B cell (primary cell): ENCODE measurements around the gene NTMT1. TPM values are rescaled to one million over a fixed set of nuclear protein-coding genes. Genes with fewer than 3 reads are reported as not detected.

ENCODE experiments used
- ATAC-seq: fragments of 200-7000 bp; cut with Tn5 transposase; one replicate; pipeline ENCODE4 v1.10.0; 2021; ENCODE audit warnings: low read depth, mild to moderate bottlenecking, moderate number of reproducible peaks, moderate library complexity
- CTCF ChIA-PET: fragments of 350-600 bp; sonication (Branson Sonifier 250); formaldehyde crosslinking; loops from one replicate; lab custom pipeline; 2021; ENCODE audit warnings: antibody characterized with exemption, inconsistent platforms; lab: Charles Lee
- POLR2A ChIA-PET: fragments of 350-600 bp; sonication (Branson Sonifier 250); formaldehyde crosslinking; loops from one replicate; lab custom pipeline; 2021; ENCODE audit warnings: antibody characterized with exemption; lab: Charles Lee
- DNase-seq: peaks from one replicate; pipeline ENCODE4 v3.0.0; 2013
- H2AFZ ChIP-seq: 2 replicates; pipeline ENCODE4 v1.6.1; 2012; ENCODE audit warnings: mild to moderate bottlenecking, low read depth, low read length; ENCODE audit not compliant: insufficient read depth, poor library complexity, severe bottlenecking
- H3K27ac ChIP-seq, 2 donors: 1 replicate in 1 of 2; 2 replicates in 1 of 2; pipeline ENCODE4 v1.5.1; 2012 to 2013; ENCODE audit warnings: low read length in 2 of 2, mild to moderate bottlenecking in 2 of 2, moderate library complexity in 1 of 2
- H3K27me3 ChIP-seq, 4 experiments: fragments of 200-600 bp in 1 of 4; sonication (generic) in 1 of 4; replicated peaks in 1 of 4; 1 replicate in 2 of 4; 2 replicates in 2 of 4; pipeline versions ENCODE4 v1.6.1 to v1.7.0; 2013 to 2016; ENCODE audit warnings: low read length in 3 of 4, mild to moderate bottlenecking in 2 of 4, mixed read lengths in 1 of 4, moderate library complexity in 1 of 4; ENCODE audit not compliant: insufficient read depth in 4 of 4, control insufficient read depth in 3 of 4; ENCODE audit errors: control extremely low read depth in 1 of 4
- H3K36me3 ChIP-seq, 2 experiments: replicated peaks in 1 of 2; 1 replicate in 1 of 2; 2 replicates in 1 of 2; pipeline versions ENCODE4 v1.6.1 to v1.7.1; 2013; ENCODE audit warnings: low read length in 1 of 2; ENCODE audit not compliant: insufficient read depth in 2 of 2, control insufficient read depth in 1 of 2; ENCODE audit errors: control extremely low read depth in 1 of 2, extremely low read depth in 1 of 2
- H3K4me1 ChIP-seq, 2 donors: fragments of 200-600 bp in 1 of 2; sonication (generic) in 1 of 2; 1 replicate in 1 of 2; 2 replicates in 1 of 2; pipeline versions ENCODE4 v1.5.1 to v1.6.1; 2013 to 2017; ENCODE audit warnings: low read length in 2 of 2; ENCODE audit not compliant: control insufficient read depth in 2 of 2, insufficient read depth in 2 of 2
- H3K4me2 ChIP-seq: replicated peaks from 2 replicates; pipeline ENCODE3; 2012; ENCODE audit warnings: mild to moderate bottlenecking, low read depth, low read length; ENCODE audit not compliant: poor library complexity, severe bottlenecking
- H3K4me3 ChIP-seq, 5 experiments: fragments of 200-600 bp in 1 of 5; sonication (generic) in 1 of 5; 1 replicate in 3 of 5; 2 replicates in 2 of 5; pipeline versions ENCODE4 v1.5.1 to v1.7.0; 2011 to 2016; ENCODE audit warnings: low read length in 4 of 5, mild to moderate bottlenecking in 4 of 5, low read depth in 2 of 5, control low read depth in 1 of 5, moderate library complexity in 1 of 5; ENCODE audit not compliant: insufficient read depth in 1 of 5; ENCODE audit errors: control extremely low read depth in 1 of 5, extremely low read depth in 1 of 5
- H3K79me2 ChIP-seq: fragments of 200-600 bp; sonication (generic); one replicate; pipeline ENCODE4 v1.6.0; 2016; ENCODE audit warnings: low read length; ENCODE audit not compliant: control insufficient read depth, insufficient read depth
- H3K9ac ChIP-seq: fragments of 200-600 bp; sonication (generic); 2 replicates; pipeline ENCODE4 v1.6.1; 2017; ENCODE audit warnings: mild to moderate bottlenecking, low read length, moderate library complexity
- H3K9me3 ChIP-seq, 3 donors: one replicate each; pipeline versions ENCODE4 v1.6.1 to v1.7.1; 2013; ENCODE audit warnings: low read length in 2 of 3; ENCODE audit not compliant: control insufficient read depth in 2 of 3, insufficient read depth in 1 of 3; ENCODE audit errors: control extremely low read depth in 1 of 3
- H4K20me1 ChIP-seq: 2 replicates; pipeline ENCODE4 v1.6.0; 2012; ENCODE audit warnings: mild to moderate bottlenecking, low read length; ENCODE audit not compliant: insufficient read depth, control insufficient read depth, poor library complexity, severe bottlenecking
- H3K27ac Mint-ChIP-seq: one replicate; pipeline ENCODE4 v1.8.0; 2021; ENCODE audit warnings: mixed read lengths
- H3K27me3 Mint-ChIP-seq: one replicate; pipeline ENCODE4 v1.8.0; 2021; ENCODE audit warnings: mixed read lengths
- H3K4me1 Mint-ChIP-seq: one replicate; pipeline ENCODE4 v1.8.0; 2021; ENCODE audit warnings: mixed read lengths
- H3K4me3 Mint-ChIP-seq: one replicate; pipeline ENCODE4 v1.8.0; 2021; ENCODE audit warnings: mixed read lengths
- H3K9me3 Mint-ChIP-seq: one replicate; pipeline ENCODE4 v1.8.0; 2022; ENCODE audit warnings: mixed read lengths; ENCODE audit not compliant: insufficient read depth
- EZH2 ChIP-seq: IDR thresholded peaks from 2 replicates; pipeline ENCODE4 v1.6.1; 2012; ENCODE audit warnings: borderline replicate concordance, low read depth, mild to moderate bottlenecking, moderate library complexity, low read length; ENCODE audit not compliant: insufficient read depth, poor library complexity, severe bottlenecking
- WGBS: methylation state at CpG from one replicate; pipeline ENCODE4 v1.1.5; 2013; ENCODE audit warnings: missing lambda C conversion rate; ENCODE audit not compliant: insufficient coverage; 5-methylcytosine and 5-hydroxymethylcytosine counted together
- intact Hi-C: fragments of 100-400 bp; cut with micrococcal nuclease; formaldehyde crosslinking; loops from one replicate; pipeline ENCODE4 v1.10.0; 2022
- polyA plus RNA-seq: library from polyadenylated mRNA; depleted of rRNA; stranded (reverse); fragments of >200 nt; gene quantifications from 2 replicates; pipeline ENCODE4 v1.2.3, GENCODE V29; 2012
- total RNA-seq, 2 donors: library from RNA; stranded (reverse); fragments of 120-200 nt in 1 of 2; gene quantifications; 1 replicate in 1 of 2; 2 replicates in 1 of 2; pipeline versions ENCODE4 v1.2.3 to v1.2.4, GENCODE V29; 2013 to 2022
- TF ChIP-seq, protein P1 (sequence below): fragments of 200-600 bp; IDR thresholded peaks from one replicate; pipeline ENCODE4 v1.8.0; 2022; ENCODE audit warnings: antibody characterized with exemption, mild to moderate bottlenecking

The NTMT1 gene
- total and polyA plus RNA-seq, 2 donors (not counting 1 experiment from before 2014, with no cell fraction given), result 21.8 to 35.3 TPM

DNA sequence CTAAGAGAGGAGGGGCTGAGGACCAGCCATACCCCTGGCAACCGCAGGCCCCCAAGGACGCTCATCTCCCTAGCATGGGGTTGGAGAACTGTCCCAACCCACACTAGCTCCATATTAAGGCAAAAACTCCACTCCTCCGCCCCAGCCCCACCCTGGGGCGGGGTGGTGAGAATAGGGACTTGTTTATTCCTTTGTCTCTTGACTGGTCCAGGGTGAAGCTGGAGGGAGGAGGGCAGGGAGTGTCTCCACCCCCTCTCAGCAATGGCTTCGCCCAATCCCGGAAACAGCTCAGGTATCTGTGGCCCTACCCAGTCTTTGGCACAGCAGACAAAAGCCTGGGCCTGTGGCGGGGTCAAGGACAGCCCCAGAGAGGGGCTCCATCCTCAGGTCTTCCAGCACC lies 56.4 kb downstream of the NTMT1 start:
- Histone ChIP-seq H2AFZ (no peak overlapping the region), H3K4me2 (no peak overlapping the region), H3K79me2 (no peaks in the 10 kb centered on the region), H3K36me3 (no peaks in the 10 kb centered on the region), H4K20me1 (no peaks in the 10 kb centered on the region), H3K9ac (no peak overlapping the region), H3K4me1 (no peaks in the 10 kb centered on the region), H3K27ac (no peak overlapping the region), H3K9me3 (no peaks in the 10 kb centered on the region), H3K27me3 (peaks cover 0 to 8% (median 0%) of the 10 kb centered on the region in 4 experiments), H3K4me3 (no peak overlapping the region)
- ATAC-seq (no peak), DNase-seq (no peak)
- no peak for TF ChIP-seq EZH2
- TF ChIP-seq, protein P1, sequence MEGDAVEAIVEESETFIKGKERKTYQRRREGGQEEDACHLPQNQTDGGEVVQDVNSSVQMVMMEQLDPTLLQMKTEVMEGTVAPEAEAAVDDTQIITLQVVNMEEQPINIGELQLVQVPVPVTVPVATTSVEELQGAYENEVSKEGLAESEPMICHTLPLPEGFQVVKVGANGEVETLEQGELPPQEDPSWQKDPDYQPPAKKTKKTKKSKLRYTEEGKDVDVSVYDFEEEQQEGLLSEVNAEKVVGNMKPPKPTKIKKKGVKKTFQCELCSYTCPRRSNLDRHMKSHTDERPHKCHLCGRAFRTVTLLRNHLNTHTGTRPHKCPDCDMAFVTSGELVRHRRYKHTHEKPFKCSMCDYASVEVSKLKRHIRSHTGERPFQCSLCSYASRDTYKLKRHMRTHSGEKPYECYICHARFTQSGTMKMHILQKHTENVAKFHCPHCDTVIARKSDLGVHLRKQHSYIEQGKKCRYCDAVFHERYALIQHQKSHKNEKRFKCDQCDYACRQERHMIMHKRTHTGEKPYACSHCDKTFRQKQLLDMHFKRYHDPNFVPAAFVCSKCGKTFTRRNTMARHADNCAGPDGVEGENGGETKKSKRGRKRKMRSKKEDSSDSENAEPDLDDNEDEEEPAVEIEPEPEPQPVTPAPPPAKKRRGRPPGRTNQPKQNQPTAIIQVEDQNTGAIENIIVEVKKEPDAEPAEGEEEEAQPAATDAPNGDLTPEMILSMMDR, result no peak
- ChIA-PET POLR2A (no interaction called here), CTCF (interaction anchor here (1.1 kb wide), 1 partner anchor 47 kb away, joined by 5 read pairs; no protein-coding TSS in a partner anchor)
- H3K27me3 Mint-ChIP-seq, result peaks cover 23% of the 10 kb centered on the region
- no peak overlapping the region for H3K27ac Mint-ChIP-seq
- no peaks in the 10 kb centered on the region for H3K4me1 Mint-ChIP-seq
- 80% methylated on average over 3 of the region's 7 CpGs for WGBS
- H3K9me3 Mint-ChIP-seq, result no peaks in the 10 kb centered on the region
- H3K4me3 Mint-ChIP-seq, result no peak overlapping the region
- intact Hi-C loops, result no loop called here

DNA sequence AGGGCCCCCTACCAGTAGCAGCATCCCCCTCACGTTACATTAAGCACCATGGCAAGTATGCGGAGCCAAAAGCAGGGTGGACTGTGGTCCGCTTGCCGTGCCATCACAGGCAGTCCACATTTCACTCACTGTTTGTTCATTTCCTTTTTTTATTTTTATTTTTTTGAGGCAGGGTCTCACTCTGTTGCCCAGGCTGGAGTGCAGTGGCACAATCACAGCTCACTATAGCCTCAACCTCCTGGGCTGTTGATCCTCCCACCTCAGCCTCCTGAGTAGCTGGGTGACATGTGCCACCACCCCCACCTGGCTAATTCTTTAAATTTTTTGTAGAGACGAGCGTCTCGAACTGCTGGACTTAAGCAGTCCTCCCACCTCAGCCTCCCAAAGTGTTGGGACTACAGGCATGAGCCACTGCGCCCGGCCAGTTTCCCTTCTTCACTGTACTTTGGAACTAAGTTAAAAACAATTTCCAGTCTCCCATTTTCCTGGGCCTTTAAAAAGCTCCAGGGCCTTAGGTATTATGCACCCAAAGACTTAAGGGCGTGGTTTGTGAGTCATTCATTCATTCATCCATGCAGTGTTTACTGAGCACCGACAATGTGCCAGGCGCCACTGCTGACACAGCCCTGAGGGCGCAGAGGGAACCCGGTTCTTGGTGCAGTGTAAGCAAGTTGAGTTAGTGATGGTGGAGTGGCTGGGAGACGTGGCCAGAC lies 59.4 kb downstream of the NTMT1 start:
- ChIA-PET CTCF (no interaction called here), POLR2A (no interaction called here)
- Histone ChIP-seq H2AFZ (no peak overlapping the region), H3K4me2 (no peak overlapping the region), H3K4me1 (no peaks in the 10 kb centered on the region), H4K20me1 (no peaks in the 10 kb centered on the region), H3K9me3 (no peaks in the 10 kb centered on the region), H3K27me3 (no peaks in the 10 kb centered on the region), H3K27ac (no peak overlapping the region), H3K9ac (no peak overlapping the region), H3K79me2 (no peaks in the 10 kb centered on the region), H3K4me3 (no peak overlapping the region), H3K36me3 (no peaks in the 10 kb centered on the region)
- TF ChIP-seq, protein P1, result no peak
- no peak for TF ChIP-seq EZH2
- H3K27ac Mint-ChIP-seq, result no peak overlapping the region
- H3K9me3 Mint-ChIP-seq, result no peaks in the 10 kb centered on the region
- H3K27me3 Mint-ChIP-seq, result peaks cover 12% of the 10 kb centered on the region
- intact Hi-C loops, result no loop called here
- 86% methylated on average over 11 of the region's 15 CpGs for WGBS
- H3K4me3 Mint-ChIP-seq, result no peak overlapping the region
- no peak for DNase-seq
- ATAC-seq, result no peak
- H3K4me1 Mint-ChIP-seq, result no peaks in the 10 kb centered on the region
